Colonic mucosa (tissue), 4 donors: ENCODE measurements around the gene BBX. TPM values are rescaled to one million over a fixed set of nuclear protein-coding genes. Genes with fewer than 3 reads are reported as not detected.

Source experiments
- DNase-seq: peaks from one replicate; pipeline ENCODE4 v3.0.0-alpha.2; 2020
- H3K27ac ChIP-seq: fragments of 200-600 bp; one replicate; pipeline ENCODE4 v1.8.0; 2021
- H3K27me3 ChIP-seq: fragments of 200-600 bp; one replicate; pipeline ENCODE4 v1.8.0; 2021
- H3K36me3 ChIP-seq: fragments of 200-600 bp; one replicate; pipeline ENCODE4 v1.8.0; 2021
- H3K4me1 ChIP-seq: fragments of 200-600 bp; one replicate; pipeline ENCODE4 v1.8.0; 2021; ENCODE audit warnings: mild to moderate bottlenecking
- H3K4me3 ChIP-seq: fragments of 200-600 bp; one replicate; pipeline ENCODE4 v1.8.0; 2021
- H3K9ac ChIP-seq, 2 donors: one replicate each; pipeline ENCODE4 v1.7.0; 2013; ENCODE audit warnings: control low read depth in 2 of 2, low read depth in 2 of 2, low read length in 2 of 2
- H3K9me3 ChIP-seq: fragments of 200-600 bp; one replicate; pipeline ENCODE4 v1.8.0; 2021
- CTCF ChIP-seq: fragments of 200-600 bp; IDR thresholded peaks from one replicate; pipeline ENCODE4 v1.8.0; 2022; ENCODE audit warnings: antibody characterized with exemption, mild to moderate bottlenecking
- intact Hi-C: fragments of 100-400 bp; cut with DNase I; formaldehyde crosslinking; loops from one replicate; pipeline ENCODE4 v1.14.1; 2022
- total RNA-seq, 2 donors: library from RNA; stranded (reverse); fragmentation: NEBNext Ultra II Directional in 1 of 2; extraction: Animal tissue kit (Norgen Biotek cat#: 25700) in 1 of 2; gene quantifications; one replicate each; pipeline ENCODE4 v1.2.1, GENCODE V29; 2021
- donor health status: healthy.
- donor health status: DM: no; HTN: no; CAD: no.
- donor health status: DM: no; HTN: no; CAD: no.

Gene BBX
- total RNA-seq, 2 donors from 2014 or later = 21.5 to 44.3 TPM

GRCh38 chr3:107782054-107782453 lies 259.3 kb downstream of the BBX start:
- H3K27ac ChIP-seq = no peak overlapping the region
- H3K27me3 ChIP-seq = no peaks in the 10 kb centered on the region
- H3K4me1 ChIP-seq = no peaks in the 10 kb centered on the region
- intact Hi-C loops = no loop called here
- no peak for TF ChIP-seq CTCF
- no peaks in the 10 kb centered on the region for H3K36me3 ChIP-seq
- H3K9ac ChIP-seq = no peak overlapping the region
- no peak for DNase-seq
- H3K4me3 ChIP-seq = no peak overlapping the region
- H3K9me3 ChIP-seq = no peaks in the 10 kb centered on the region

- intact Hi-C loops = no loop called here
- no peak overlapping the region for H3K4me3 ChIP-seq
- no peak overlapping the region for H3K9ac ChIP-seq
- H3K27me3 ChIP-seq = no peaks in the 10 kb centered on the region
- no peak overlapping the region for H3K27ac ChIP-seq
- H3K4me1 ChIP-seq = no peaks in the 10 kb centered on the region
- H3K36me3 ChIP-seq = no peaks in the 10 kb centered on the region
- H3K9me3 ChIP-seq = no peaks in the 10 kb centered on the region
- no peak for DNase-seq
- TF ChIP-seq CTCF = no peak
Measured at GRCh38 chr3:107790612-107791011, 267.9 kb downstream of the BBX start.

- no peak for TF ChIP-seq CTCF
- Histone ChIP-seq H3K36me3 (no peaks in the 10 kb centered on the region), H3K4me1 (no peaks in the 10 kb centered on the region), H3K27me3 (no peaks in the 10 kb centered on the region), H3K9ac (no peak overlapping the region), H3K4me3 (no peak overlapping the region), H3K27ac (no peak overlapping the region), H3K9me3 (no peaks in the 10 kb centered on the region)
- DNase-seq = no peak
- intact Hi-C loops = no loop called here
Measured at GRCh38 chr3:107791027-107791426, 268.3 kb downstream of the BBX start.

GRCh38 chr3:107791450-107791849 lies 268.7 kb downstream of the BBX start:
- Histone ChIP-seq H3K4me1 (no peaks in the 10 kb centered on the region), H3K4me3 (no peak overlapping the region), H3K27me3 (no peaks in the 10 kb centered on the region), H3K9me3 (no peaks in the 10 kb centered on the region), H3K36me3 (no peaks in the 10 kb centered on the region), H3K9ac (no peak overlapping the region), H3K27ac (no peak overlapping the region)
- no peak for DNase-seq
- intact Hi-C loops = no loop called here
- no peak for TF ChIP-seq CTCF

- TF ChIP-seq CTCF = no peak
- Histone ChIP-seq H3K4me3 (no peak overlapping the region), H3K4me1 (no peaks in the 10 kb centered on the region), H3K9ac (no peak overlapping the region), H3K27me3 (no peaks in the 10 kb centered on the region), H3K9me3 (no peaks in the 10 kb centered on the region), H3K27ac (no peak overlapping the region), H3K36me3 (no peaks in the 10 kb centered on the region)
- intact Hi-C loops = no loop called here
- no peak for DNase-seq
Measured at GRCh38 chr3:107794664-107795443, 272.1 kb downstream of the BBX start.
